Esophagus squamous epithelium (tissue), 4 donors: ENCODE results near the gene AP1G1.

ENCODE experiments used
- POLR2A ChIP-seq, 4 donors: fragments of 450-650 bp; IDR thresholded peaks; one replicate each; pipeline ENCODE4 v1.6.1; 2017; ENCODE audit warnings: antibody characterized with exemption in 4 of 4, mild to moderate bottlenecking in 4 of 4, moderate library complexity in 3 of 4
- TF ChIP-seq, protein P1 (sequence below), 6 experiments: fragments of 450-650 bp in 4 of 6; fragments of 200-600 bp in 2 of 6; sonication (generic) in 2 of 6; IDR thresholded peaks; one replicate each; pipeline ENCODE4 v1.5.1; 2016 to 2019; ENCODE audit warnings: antibody characterized with exemption in 6 of 6, mild to moderate bottlenecking in 4 of 6, moderate library complexity in 4 of 6

DNA sequence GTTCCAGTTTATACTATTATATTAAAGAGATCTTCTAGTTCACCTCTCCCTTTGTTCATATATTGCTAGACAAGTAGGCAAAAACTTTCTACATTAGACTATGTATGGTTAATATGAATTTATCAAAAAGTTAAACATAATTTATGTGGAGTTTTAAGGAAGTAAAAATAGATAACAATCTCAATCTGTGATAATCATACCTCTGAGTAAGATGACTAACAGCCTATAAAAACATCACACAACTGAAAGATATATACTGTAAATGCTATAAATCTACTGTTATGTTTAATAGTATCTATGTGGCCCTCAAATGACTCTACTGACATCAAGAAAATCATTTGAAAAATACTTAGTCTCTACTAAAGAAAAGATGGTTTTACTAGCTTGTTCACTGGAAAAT, 37.1 kb downstream of the AP1G1 start:
- TF ChIP-seq, protein P1, sequence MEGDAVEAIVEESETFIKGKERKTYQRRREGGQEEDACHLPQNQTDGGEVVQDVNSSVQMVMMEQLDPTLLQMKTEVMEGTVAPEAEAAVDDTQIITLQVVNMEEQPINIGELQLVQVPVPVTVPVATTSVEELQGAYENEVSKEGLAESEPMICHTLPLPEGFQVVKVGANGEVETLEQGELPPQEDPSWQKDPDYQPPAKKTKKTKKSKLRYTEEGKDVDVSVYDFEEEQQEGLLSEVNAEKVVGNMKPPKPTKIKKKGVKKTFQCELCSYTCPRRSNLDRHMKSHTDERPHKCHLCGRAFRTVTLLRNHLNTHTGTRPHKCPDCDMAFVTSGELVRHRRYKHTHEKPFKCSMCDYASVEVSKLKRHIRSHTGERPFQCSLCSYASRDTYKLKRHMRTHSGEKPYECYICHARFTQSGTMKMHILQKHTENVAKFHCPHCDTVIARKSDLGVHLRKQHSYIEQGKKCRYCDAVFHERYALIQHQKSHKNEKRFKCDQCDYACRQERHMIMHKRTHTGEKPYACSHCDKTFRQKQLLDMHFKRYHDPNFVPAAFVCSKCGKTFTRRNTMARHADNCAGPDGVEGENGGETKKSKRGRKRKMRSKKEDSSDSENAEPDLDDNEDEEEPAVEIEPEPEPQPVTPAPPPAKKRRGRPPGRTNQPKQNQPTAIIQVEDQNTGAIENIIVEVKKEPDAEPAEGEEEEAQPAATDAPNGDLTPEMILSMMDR (IDR thresholded peaks at IDR 0.05) = no peak
- TF ChIP-seq POLR2A (IDR thresholded peaks at IDR 0.05) = no peak
